Coronary artery (tissue), 2 donors: Measurements from ENCODE around the gene PPL.

Source experiments
- DNase-seq: peaks from one replicate; pipeline ENCODE4 v3.0.0-alpha.2; 2017; ENCODE audit warnings: low spot score
- H3K27ac ChIP-seq, 2 donors: fragments of 200-600 bp; sonication (generic); one replicate each; pipeline ENCODE4 v1.5.1; 2016 to 2019
- H3K4me3 ChIP-seq: fragments of 200-600 bp; sonication (generic); 2 replicates; pipeline ENCODE4 v1.5.1; 2016; ENCODE audit warnings: mild to moderate bottlenecking, moderate library complexity
- CTCF ChIP-seq: fragments of 200-600 bp; sonication (generic); IDR thresholded peaks from one replicate; pipeline ENCODE4 v1.5.1; 2019; ENCODE audit warnings: antibody characterized with exemption

Gene PPL

GRCh38 chr16:4914528-4915225 lies 22.3 kb downstream of the PPL start:
- no peak overlapping the region for H3K4me3 ChIP-seq
- TF ChIP-seq CTCF = no peak
- DNase-seq = no peak
- H3K27ac ChIP-seq = no peak overlapping the region

- no peak for DNase-seq
- no peak overlapping the region for H3K27ac ChIP-seq
- no peak for TF ChIP-seq CTCF
- no peak overlapping the region for H3K4me3 ChIP-seq
Observed at GRCh38 chr16:4913774-4914525, 23.0 kb downstream of the PPL start.

- TF ChIP-seq CTCF = no peak
- DNase-seq = no peak
- Histone ChIP-seq H3K27ac (no peak overlapping the region), H3K4me3 (no peak overlapping the region)
Observed at GRCh38 chr16:4913130-4913773, 23.7 kb downstream of the PPL start.

GRCh38 chr16:4911970-4912386 lies 25.0 kb downstream of the PPL start:
- no peak for DNase-seq
- Histone ChIP-seq H3K4me3 (no peak overlapping the region), H3K27ac (no peak overlapping the region)
- TF ChIP-seq CTCF = no peak

GRCh38 chr16:4910828-4911227 lies 26.1 kb downstream of the PPL start:
- Histone ChIP-seq H3K27ac (no peak overlapping the region), H3K4me3 (no peak overlapping the region)
- no peak for TF ChIP-seq CTCF

GRCh38 chr16:4909825-4910224 lies 27.1 kb downstream of the PPL start:
- Histone ChIP-seq H3K4me3 (no peak overlapping the region), H3K27ac (no peak overlapping the region)
- TF ChIP-seq CTCF = no peak
- no peak for DNase-seq

More at GRCh38 chr16:4910828-4911227, 26.1 kb downstream of the PPL start:
- no peak for DNase-seq
